Hepatocyte (in vitro differentiated cells): Measurements from ENCODE around the gene FAM216A. TPM values are rescaled to one million over a fixed set of nuclear protein-coding genes. Genes with fewer than 3 reads are reported as not detected.

Experiments used
- DNase-seq: peaks from one replicate; pipeline ENCODE4 v3.0.0-alpha.2; 2016; ENCODE audit warnings: low spot score
- H2AFZ ChIP-seq: fragments of 200-600 bp; sonication (generic); 2 replicates; pipeline ENCODE4 v1.6.0; 2016; ENCODE audit warnings: antibody characterized with exemption, mild to moderate bottlenecking
- H3K27ac ChIP-seq: fragments of 200-600 bp; sonication (generic); 2 replicates; pipeline ENCODE4 v1.5.1; 2016; ENCODE audit warnings: mild to moderate bottlenecking
- H3K27me3 ChIP-seq: fragments of 200-600 bp; sonication (generic); 2 replicates; pipeline ENCODE4 v1.6.1; 2016
- H3K36me3 ChIP-seq: fragments of 200-600 bp; sonication (generic); replicated peaks from 2 replicates; pipeline ENCODE4 v1.5.1; 2016; ENCODE audit warnings: low read depth; ENCODE audit not compliant: insufficient read depth
- H3K4me1 ChIP-seq: fragments of 200-600 bp; sonication (generic); 2 replicates; pipeline ENCODE4 v1.5.1; 2016; ENCODE audit warnings: mild to moderate bottlenecking, moderate library complexity; ENCODE audit not compliant: insufficient read depth
- H3K4me2 ChIP-seq: fragments of 200-600 bp; sonication (generic); 2 replicates; pipeline ENCODE4 v1.6.0; 2016
- H3K4me3 ChIP-seq: fragments of 200-600 bp; sonication (generic); 2 replicates; pipeline ENCODE4 v1.5.1; 2016; ENCODE audit warnings: mild to moderate bottlenecking
- H3K79me2 ChIP-seq: fragments of 200-600 bp; sonication (generic); 2 replicates; pipeline ENCODE4 v1.6.0; 2017; ENCODE audit warnings: mild to moderate bottlenecking
- H3K9me2 ChIP-seq: fragments of 200-600 bp; sonication (generic); replicated peaks from 2 replicates; pipeline ENCODE4 v1.6.0; 2017; ENCODE audit warnings: mild to moderate bottlenecking; ENCODE audit not compliant: insufficient read depth
- H3K9me3 ChIP-seq: fragments of 200-600 bp; sonication (generic); 2 replicates; pipeline ENCODE4 v1.5.1; 2016; ENCODE audit warnings: low read depth, mild to moderate bottlenecking
- H4K20me1 ChIP-seq: fragments of 200-600 bp; sonication (generic); 2 replicates; pipeline ENCODE4 v1.6.0; 2016; ENCODE audit warnings: mild to moderate bottlenecking; ENCODE audit not compliant: insufficient read depth, poor library complexity, severe bottlenecking
- EZH2 ChIP-seq: fragments of 200-600 bp; sonication (generic); IDR thresholded peaks from 2 replicates; pipeline ENCODE4 v1.6.1; 2016; ENCODE audit warnings: antibody characterized with exemption, mild to moderate bottlenecking, borderline replicate concordance
- EZH2phosphoT487 ChIP-seq: fragments of 200-600 bp; sonication (generic); IDR thresholded peaks from one replicate; pipeline ENCODE4 v1.6.1; 2018; ENCODE audit warnings: antibody characterized with exemption, mild to moderate bottlenecking, low read depth, moderate library complexity; ENCODE audit not compliant: unreplicated experiment, severe bottlenecking
- WGBS: methylation state at CpG from one replicate; pipeline ENCODE4 v1.1.6; 2016; ENCODE audit warnings: low lambda C conversion rate; ENCODE audit errors: missing lambda C conversion rate; 5-methylcytosine and 5-hydroxymethylcytosine counted together
- polyA plus RNA-seq: library from polyadenylated mRNA; unstranded; fragments of >200 nt; fragmentation: Nextera tagmentation; extraction: Ambion mirVana; gene quantifications from 2 replicates; pipeline ENCODE4 v1.2.1, GENCODE V29; 2016
- total RNA-seq: library from RNA; depleted of rRNA; stranded (reverse); fragments of >200 nt; gene quantifications from 2 replicates; pipeline ENCODE4 v1.2.3, GENCODE V29; 2014
- TF ChIP-seq, protein P1 (sequence below): fragments of 200-600 bp; sonication (generic); IDR thresholded peaks from 2 replicates; pipeline ENCODE4 v1.5.1; 2016; ENCODE audit warnings: antibody characterized with exemption, mild to moderate bottlenecking; ENCODE audit not compliant: poor library complexity

Gene FAM216A
- total and polyA plus RNA-seq, 2 experiments from 2014 or later, result 8.3 to 8.4 TPM

DNA sequence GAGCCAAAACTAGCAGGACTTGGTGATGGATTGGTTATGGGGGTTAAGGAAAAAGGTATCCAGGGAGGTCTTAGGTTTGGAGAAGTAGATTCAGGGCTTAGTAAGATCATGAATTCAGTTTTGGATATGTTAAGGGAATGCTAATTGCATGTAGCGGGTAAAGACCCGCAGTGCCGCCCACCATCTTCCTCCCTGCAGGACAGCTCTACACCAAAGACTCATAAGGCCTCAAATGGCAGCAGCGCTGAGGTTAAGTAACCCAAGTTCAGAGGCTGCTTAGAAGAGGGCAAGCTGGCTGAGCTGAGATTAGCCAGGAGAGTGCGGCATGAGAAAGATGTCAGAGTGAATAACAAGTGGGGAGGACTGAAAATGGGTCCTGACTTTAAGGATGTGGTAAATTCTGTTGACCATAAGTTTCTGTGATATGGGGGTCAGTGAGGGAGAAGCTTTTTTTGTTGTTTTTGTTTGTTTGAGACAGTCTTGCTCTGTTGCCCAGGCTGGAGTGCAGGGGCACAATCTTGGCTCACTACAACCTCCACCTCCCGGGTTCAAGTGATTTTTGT is 59.7 kb downstream of the FAM216A start:
- 95% methylated on average over 6 of the region's 6 CpGs for WGBS
- no peaks in the 10 kb centered on the region for H3K9me3 ChIP-seq
- no peak overlapping the region for H3K4me2 ChIP-seq
- H3K4me1 ChIP-seq, result peaks cover 7% of the 10 kb centered on the region
- H3K79me2 ChIP-seq, result peaks cover 6% of the 10 kb centered on the region
- no peaks in the 10 kb centered on the region for H4K20me1 ChIP-seq
- no peaks in the 10 kb centered on the region for H3K36me3 ChIP-seq
- no peak overlapping the region for H3K4me3 ChIP-seq
- H3K27ac ChIP-seq, result no peak overlapping the region
- no peak for DNase-seq
- no peaks in the 10 kb centered on the region for H3K9me2 ChIP-seq
- H2AFZ ChIP-seq, result no peak overlapping the region
- no peaks in the 10 kb centered on the region for H3K27me3 ChIP-seq
- no peak for TF ChIP-seq EZH2
- TF ChIP-seq, protein P1, sequence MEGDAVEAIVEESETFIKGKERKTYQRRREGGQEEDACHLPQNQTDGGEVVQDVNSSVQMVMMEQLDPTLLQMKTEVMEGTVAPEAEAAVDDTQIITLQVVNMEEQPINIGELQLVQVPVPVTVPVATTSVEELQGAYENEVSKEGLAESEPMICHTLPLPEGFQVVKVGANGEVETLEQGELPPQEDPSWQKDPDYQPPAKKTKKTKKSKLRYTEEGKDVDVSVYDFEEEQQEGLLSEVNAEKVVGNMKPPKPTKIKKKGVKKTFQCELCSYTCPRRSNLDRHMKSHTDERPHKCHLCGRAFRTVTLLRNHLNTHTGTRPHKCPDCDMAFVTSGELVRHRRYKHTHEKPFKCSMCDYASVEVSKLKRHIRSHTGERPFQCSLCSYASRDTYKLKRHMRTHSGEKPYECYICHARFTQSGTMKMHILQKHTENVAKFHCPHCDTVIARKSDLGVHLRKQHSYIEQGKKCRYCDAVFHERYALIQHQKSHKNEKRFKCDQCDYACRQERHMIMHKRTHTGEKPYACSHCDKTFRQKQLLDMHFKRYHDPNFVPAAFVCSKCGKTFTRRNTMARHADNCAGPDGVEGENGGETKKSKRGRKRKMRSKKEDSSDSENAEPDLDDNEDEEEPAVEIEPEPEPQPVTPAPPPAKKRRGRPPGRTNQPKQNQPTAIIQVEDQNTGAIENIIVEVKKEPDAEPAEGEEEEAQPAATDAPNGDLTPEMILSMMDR, result no peak

DNA sequence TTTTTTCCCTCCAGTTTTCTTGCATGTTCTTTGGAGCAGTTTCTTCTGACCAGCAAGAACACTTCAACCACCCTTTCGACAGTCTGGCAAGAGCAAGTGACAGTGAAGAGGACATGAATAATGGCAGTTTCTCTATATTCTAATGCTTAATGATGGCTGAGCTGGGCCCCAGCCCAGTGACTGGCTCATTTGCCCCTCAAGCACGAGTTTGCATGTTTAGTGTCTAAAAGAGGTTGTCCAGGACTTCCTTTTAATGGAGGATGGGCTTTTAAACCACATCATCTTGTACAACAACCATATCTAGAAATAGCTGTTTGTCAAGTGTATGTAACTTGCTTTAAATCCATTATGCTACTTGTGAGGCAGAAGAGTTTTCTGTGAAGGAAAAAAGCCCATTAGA is 61.9 kb downstream of the FAM216A start:
- Histone ChIP-seq H3K9me3 (no peaks in the 10 kb centered on the region), H3K9me2 (no peaks in the 10 kb centered on the region), H3K79me2 (peaks cover 10% of the 10 kb centered on the region), H2AFZ (no peak overlapping the region), H3K36me3 (no peaks in the 10 kb centered on the region), H3K27me3 (no peaks in the 10 kb centered on the region), H3K27ac (no peak overlapping the region), H3K4me1 (peaks cover 16% of the 10 kb centered on the region), H4K20me1 (no peaks in the 10 kb centered on the region), H3K4me3 (no peak overlapping the region), H3K4me2 (no peak overlapping the region)
- TF ChIP-seq EZH2, result no peak
- TF ChIP-seq EZH2phosphoT487, result no peak
- TF ChIP-seq, protein P1, result no peak
- DNase-seq, result no peak
- 74% methylated on average over 2 of the region's 2 CpGs for WGBS

DNA sequence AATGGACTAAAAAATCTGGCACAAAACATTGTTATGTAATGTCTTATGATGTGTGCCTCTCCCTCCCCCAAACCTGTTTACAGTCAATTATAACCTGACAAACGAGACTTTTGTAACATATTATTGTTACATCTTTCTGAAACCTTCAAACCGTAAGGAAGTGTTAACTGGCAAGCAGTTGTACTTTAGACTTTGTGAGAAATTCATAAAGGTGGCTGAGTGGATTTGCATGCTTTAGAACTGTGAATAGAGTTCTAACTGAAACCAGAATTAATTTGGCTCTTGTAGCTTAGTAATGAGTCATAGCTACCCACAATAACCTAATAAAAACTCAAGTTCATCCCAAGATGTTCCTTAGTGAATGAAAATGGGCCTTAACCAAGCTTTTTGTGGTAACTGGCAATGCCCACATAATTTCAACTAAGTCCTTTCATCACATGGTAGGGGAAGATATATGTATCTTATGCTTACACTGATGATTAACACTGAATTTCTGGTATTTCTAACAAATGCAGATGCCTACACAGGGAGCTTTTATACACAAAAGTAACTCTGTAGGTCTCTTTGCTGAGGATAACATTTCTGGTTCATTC is 63.2 kb downstream of the FAM216A start:
- no peaks in the 10 kb centered on the region for H3K27me3 ChIP-seq
- no peaks in the 10 kb centered on the region for H4K20me1 ChIP-seq
- H3K27ac ChIP-seq, result no peak overlapping the region
- H3K4me1 ChIP-seq, result peaks cover 16% of the 10 kb centered on the region
- no peaks in the 10 kb centered on the region for H3K36me3 ChIP-seq
- H3K4me2 ChIP-seq, result no peak overlapping the region
- H3K4me3 ChIP-seq, result no peak overlapping the region
- no peaks in the 10 kb centered on the region for H3K9me2 ChIP-seq
- H3K9me3 ChIP-seq, result no peaks in the 10 kb centered on the region
- no peak for DNase-seq
- WGBS, result 65% methylated on average over 2 of the region's 2 CpGs
- TF ChIP-seq EZH2 (no peak), EZH2phosphoT487 (no peak)
- TF ChIP-seq, protein P1, result no peak
- H3K79me2 ChIP-seq, result peaks cover 10% of the 10 kb centered on the region
- no peak overlapping the region for H2AFZ ChIP-seq
